ENCODE data around the gene CRIM1.

DNA sequence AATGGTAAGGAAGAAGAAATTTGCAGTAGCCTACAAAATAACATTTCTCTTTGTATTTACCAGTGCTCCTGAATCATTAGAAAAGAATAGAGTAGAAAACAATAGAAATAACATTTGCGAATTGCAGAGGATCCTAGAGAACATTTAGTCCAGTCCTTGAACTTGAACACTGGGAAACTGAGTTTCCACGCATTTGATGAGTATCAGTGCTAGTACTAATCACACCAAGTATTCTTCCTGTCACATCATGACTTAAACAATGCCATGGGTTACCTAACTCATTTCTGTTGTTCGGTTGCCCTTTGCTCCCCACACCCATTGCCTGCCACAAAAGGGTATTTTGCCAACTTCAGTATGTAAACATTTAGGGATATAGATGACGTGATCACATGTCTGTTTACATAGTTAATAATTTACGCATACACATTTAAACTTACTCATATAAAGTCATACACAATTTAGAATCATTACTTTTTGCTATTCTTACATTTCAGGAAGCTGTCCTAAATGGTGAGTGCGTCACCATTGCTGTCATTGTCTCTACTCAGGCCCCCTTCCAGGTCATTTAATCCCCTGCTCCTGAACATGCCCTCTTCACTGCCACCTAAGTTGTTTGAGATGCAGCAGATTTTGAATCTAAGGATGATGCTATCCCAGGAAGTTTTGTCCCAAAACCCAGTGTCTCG, 42.3 kb downstream of the CRIM1 start:
- TF ChIP-seq, protein P1, sequence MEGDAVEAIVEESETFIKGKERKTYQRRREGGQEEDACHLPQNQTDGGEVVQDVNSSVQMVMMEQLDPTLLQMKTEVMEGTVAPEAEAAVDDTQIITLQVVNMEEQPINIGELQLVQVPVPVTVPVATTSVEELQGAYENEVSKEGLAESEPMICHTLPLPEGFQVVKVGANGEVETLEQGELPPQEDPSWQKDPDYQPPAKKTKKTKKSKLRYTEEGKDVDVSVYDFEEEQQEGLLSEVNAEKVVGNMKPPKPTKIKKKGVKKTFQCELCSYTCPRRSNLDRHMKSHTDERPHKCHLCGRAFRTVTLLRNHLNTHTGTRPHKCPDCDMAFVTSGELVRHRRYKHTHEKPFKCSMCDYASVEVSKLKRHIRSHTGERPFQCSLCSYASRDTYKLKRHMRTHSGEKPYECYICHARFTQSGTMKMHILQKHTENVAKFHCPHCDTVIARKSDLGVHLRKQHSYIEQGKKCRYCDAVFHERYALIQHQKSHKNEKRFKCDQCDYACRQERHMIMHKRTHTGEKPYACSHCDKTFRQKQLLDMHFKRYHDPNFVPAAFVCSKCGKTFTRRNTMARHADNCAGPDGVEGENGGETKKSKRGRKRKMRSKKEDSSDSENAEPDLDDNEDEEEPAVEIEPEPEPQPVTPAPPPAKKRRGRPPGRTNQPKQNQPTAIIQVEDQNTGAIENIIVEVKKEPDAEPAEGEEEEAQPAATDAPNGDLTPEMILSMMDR (IDR thresholded peaks at IDR 0.05; ENCODE audit: low read length), result no peak
- TF ChIP-seq EZH2phosphoT487 (IDR thresholded peaks at IDR 0.05; ENCODE audit: low read length), result no peak
